Measurements from ENCODE around the gene ARL2.
"Not testable (repeated sequence)": the region's sequence is repeated elsewhere in the genome, so short reads cannot be mapped to it uniquely, and the experiment has no call there.

The ARL2 gene

DNA sequence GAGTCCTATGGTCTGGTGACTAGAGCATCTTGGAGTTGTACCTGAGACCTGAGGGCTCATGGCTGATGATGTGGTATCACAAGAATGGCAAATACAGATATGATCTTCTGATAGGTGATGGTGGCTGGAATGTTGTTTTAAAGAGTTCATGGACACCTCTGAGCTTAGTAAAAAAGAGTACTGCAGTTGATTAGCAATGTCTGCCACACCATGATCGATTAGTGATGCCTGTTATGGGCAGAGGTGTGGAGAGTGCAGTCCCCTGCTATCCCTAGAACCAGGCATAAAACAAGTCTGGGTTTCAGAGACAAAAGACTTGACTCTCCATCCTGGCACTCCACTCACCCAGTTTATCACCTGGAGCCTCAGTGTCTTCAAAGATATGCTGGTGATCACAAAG lies 15.8 kb upstream of the ARL2 start:
- Histone ChIP-seq H3K27ac (ENCODE audit: poor library complexity, severe bottlenecking) (no peak overlapping the region), H3K4me1 (ENCODE audit: insufficient read depth, poor library complexity, severe bottlenecking) (no peaks in the 10 kb centered on the region), H3K4me3 (ENCODE audit: severe bottlenecking) (no peak overlapping the region), H3K9me3 (ENCODE audit: severe bottlenecking) (no peaks in the 10 kb centered on the region), H3K36me3 (ENCODE audit: low read depth) (no peaks in the 10 kb centered on the region), H3K27me3 (ENCODE audit: insufficient read depth, poor library complexity, severe bottlenecking) (no peaks in the 10 kb centered on the region)
- ATAC-seq (ENCODE audit: low read depth) (no peak), DNase-seq (ENCODE audit: low spot score) (no peak)
- TF ChIP-seq, protein P1, sequence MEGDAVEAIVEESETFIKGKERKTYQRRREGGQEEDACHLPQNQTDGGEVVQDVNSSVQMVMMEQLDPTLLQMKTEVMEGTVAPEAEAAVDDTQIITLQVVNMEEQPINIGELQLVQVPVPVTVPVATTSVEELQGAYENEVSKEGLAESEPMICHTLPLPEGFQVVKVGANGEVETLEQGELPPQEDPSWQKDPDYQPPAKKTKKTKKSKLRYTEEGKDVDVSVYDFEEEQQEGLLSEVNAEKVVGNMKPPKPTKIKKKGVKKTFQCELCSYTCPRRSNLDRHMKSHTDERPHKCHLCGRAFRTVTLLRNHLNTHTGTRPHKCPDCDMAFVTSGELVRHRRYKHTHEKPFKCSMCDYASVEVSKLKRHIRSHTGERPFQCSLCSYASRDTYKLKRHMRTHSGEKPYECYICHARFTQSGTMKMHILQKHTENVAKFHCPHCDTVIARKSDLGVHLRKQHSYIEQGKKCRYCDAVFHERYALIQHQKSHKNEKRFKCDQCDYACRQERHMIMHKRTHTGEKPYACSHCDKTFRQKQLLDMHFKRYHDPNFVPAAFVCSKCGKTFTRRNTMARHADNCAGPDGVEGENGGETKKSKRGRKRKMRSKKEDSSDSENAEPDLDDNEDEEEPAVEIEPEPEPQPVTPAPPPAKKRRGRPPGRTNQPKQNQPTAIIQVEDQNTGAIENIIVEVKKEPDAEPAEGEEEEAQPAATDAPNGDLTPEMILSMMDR (IDR thresholded peaks at IDR 0.05; ENCODE audit: poor library complexity, severe bottlenecking) = no peak

DNA sequence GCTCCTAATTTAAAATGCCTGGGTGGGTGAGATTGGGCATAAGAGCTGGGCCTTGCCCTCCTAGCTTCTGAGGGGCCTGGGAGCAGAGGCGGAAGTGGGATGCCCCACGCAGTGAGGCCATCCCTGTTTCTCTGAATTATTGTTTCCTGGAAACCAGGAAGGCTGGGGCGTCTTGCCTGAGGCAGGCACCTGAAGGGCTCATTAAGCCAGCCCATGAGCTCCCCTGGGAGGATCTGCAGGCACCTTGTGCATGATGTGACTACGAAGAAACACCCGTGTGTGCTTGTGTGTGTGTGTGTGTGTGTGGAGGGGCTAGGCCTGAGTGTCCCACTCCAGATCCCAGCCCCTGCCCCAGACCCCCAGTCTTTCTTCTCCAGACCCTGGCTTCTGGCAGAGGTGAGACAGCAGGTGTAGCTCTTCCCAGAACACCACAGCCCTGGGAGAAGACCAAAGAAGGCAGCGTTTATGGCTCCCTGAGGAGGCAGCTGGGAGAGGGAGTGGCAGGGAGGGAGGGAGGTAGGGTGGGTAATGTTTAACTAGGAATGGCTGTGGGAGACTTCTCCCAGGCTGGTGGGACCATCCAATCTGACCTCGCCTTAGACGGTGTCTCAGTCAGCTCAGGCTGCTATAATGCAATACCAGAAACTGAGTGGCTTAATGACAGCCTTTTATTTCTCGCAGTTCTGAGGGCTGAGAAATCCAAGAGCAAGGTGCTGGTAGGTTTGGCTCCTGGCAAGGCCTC lies 15.1 kb upstream of the ARL2 start:
- no peaks in the 10 kb centered on the region for H3K27me3 ChIP-seq (ENCODE audit: insufficient read depth, poor library complexity, severe bottlenecking)
- DNase-seq (ENCODE audit: low spot score) = no peak
- no peak for ATAC-seq (ENCODE audit: low read depth)
- H3K4me1 ChIP-seq (ENCODE audit: insufficient read depth, poor library complexity, severe bottlenecking) = no peaks in the 10 kb centered on the region
- H3K36me3 ChIP-seq (ENCODE audit: low read depth) = no peaks in the 10 kb centered on the region
- no peak overlapping the region for H3K27ac ChIP-seq (ENCODE audit: poor library complexity, severe bottlenecking)
- TF ChIP-seq, protein P1 (IDR thresholded peaks at IDR 0.05; ENCODE audit: poor library complexity, severe bottlenecking) = no peak
- no peak overlapping the region for H3K4me3 ChIP-seq (ENCODE audit: severe bottlenecking)
- H3K9me3 ChIP-seq (ENCODE audit: severe bottlenecking) = no peaks in the 10 kb centered on the region

DNA sequence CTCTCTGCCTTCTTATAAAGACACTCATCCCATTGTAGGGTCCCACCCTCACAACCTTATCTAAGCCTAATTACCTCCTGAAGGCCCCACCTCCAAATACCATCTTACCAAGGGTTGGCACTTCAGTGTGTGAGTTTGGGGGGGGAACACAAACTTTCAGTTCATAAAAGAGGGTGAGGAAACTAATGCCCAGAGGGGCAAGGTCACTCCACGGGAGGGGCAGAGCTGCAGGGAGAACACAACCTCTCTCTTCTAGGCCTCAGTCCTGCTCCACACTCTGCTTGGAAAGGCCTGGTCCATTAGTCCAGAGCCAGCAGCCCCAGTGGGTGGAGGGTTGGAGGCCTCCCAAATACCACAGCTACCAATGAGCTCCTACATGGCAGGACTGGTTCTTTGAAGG lies 14.5 kb upstream of the ARL2 start:
- Histone ChIP-seq H3K9me3 (ENCODE audit: severe bottlenecking) (no peaks in the 10 kb centered on the region), H3K27ac (ENCODE audit: poor library complexity, severe bottlenecking) (no peak overlapping the region), H3K27me3 (ENCODE audit: insufficient read depth, poor library complexity, severe bottlenecking) (no peaks in the 10 kb centered on the region), H3K36me3 (ENCODE audit: low read depth) (no peaks in the 10 kb centered on the region), H3K4me3 (ENCODE audit: severe bottlenecking) (no peak overlapping the region), H3K4me1 (ENCODE audit: insufficient read depth, poor library complexity, severe bottlenecking) (no peaks in the 10 kb centered on the region)
- TF ChIP-seq, protein P1 (IDR thresholded peaks at IDR 0.05; ENCODE audit: poor library complexity, severe bottlenecking) = no peak
- ATAC-seq (ENCODE audit: low read depth) = no peak
- DNase-seq (ENCODE audit: low spot score) = no peak

DNA sequence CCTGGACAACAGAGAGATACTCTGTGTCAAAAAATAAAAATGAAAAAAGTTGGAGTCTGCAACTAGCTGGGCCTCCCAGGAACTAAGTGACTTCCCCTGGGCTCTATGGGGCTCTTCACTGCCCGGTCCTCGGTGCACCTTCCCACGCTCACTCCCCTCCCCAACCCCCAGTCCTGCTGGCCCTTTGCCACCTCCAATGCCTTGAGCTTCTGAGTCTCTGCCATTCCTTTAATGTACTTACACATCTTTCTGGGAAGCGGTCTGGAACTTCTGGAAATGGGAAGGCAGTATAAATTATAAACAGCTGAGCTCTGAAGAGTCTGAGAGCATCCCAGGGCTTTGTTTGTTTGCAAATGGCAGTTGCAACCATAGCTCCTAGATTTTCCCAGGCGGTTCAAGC lies 11.3 kb upstream of the ARL2 start:
- Histone ChIP-seq H3K4me3 (ENCODE audit: severe bottlenecking) (no peak overlapping the region), H3K4me1 (ENCODE audit: insufficient read depth, poor library complexity, severe bottlenecking) (peaks cover 15% of the 10 kb centered on the region), H3K9me3 (ENCODE audit: severe bottlenecking) (no peaks in the 10 kb centered on the region), H3K27ac (ENCODE audit: poor library complexity, severe bottlenecking) (no peak overlapping the region), H3K36me3 (ENCODE audit: low read depth) (no peaks in the 10 kb centered on the region), H3K27me3 (ENCODE audit: insufficient read depth, poor library complexity, severe bottlenecking) (no peaks in the 10 kb centered on the region)
- TF ChIP-seq, protein P1 (IDR thresholded peaks at IDR 0.05; ENCODE audit: poor library complexity, severe bottlenecking) = no peak
- ATAC-seq (ENCODE audit: low read depth) (no peak), DNase-seq (ENCODE audit: low spot score) (no peak)

DNA sequence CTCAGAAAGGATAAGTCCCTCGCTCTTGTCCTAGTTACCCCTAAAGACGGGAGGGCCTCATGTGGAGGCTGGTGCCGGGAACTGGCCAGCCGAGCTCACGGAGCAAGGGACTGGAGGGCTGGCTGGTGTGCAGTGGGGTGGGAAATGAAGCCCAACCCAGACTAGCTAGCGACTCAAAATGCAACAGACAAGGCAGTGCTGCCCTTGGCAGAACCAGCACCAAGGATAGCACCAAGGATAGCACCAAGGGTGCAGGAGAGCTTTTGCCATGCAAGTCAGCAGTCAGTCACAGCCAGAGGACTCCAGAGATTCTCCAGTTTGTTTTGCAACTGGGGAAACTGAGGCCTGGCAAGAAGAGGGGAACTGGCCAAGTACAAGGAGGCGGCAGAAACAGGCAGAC lies 10.7 kb upstream of the ARL2 start:
- Histone ChIP-seq H3K9me3 (ENCODE audit: severe bottlenecking) (no peaks in the 10 kb centered on the region), H3K27ac (ENCODE audit: poor library complexity, severe bottlenecking) (no peak overlapping the region), H3K36me3 (ENCODE audit: low read depth) (no peaks in the 10 kb centered on the region), H3K4me3 (ENCODE audit: severe bottlenecking) (no peak overlapping the region), H3K27me3 (ENCODE audit: insufficient read depth, poor library complexity, severe bottlenecking) (no peaks in the 10 kb centered on the region), H3K4me1 (ENCODE audit: insufficient read depth, poor library complexity, severe bottlenecking) (peaks cover 16% of the 10 kb centered on the region)
- TF ChIP-seq, protein P1 (IDR thresholded peaks at IDR 0.05; ENCODE audit: poor library complexity, severe bottlenecking) = no peak
- ATAC-seq (ENCODE audit: low read depth) (no peak), DNase-seq (ENCODE audit: low spot score) (no peak)

DNA sequence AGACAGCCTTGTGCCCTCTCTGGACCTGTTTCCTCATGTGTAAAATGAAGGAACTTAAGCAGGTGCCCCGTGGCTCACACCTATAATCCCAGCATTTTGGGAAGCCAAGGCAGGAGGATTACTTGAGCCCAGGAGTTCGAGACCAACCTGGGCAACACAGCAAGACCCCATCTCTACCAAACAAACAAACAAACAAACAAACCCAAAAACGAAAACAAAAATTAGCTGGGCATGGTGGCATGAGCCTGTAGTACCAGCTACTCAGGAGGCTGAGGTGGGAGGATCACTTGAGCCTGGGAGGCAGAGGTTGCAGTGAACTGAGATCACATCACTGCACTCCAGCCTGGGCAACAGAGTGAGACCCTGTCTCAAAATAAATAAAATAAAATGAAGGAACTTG lies 10.0 kb upstream of the ARL2 start:
- H3K36me3 ChIP-seq (ENCODE audit: low read depth); DNase-seq (ENCODE audit: low spot score); H3K4me3 ChIP-seq (ENCODE audit: severe bottlenecking); H3K9me3 ChIP-seq (ENCODE audit: severe bottlenecking); ATAC-seq (ENCODE audit: low read depth); H3K27ac ChIP-seq (ENCODE audit: poor library complexity, severe bottlenecking); H3K27me3 ChIP-seq (ENCODE audit: insufficient read depth, poor library complexity, severe bottlenecking): not testable (repeated sequence)
- peaks cover 16% of the 10 kb centered on the region for H3K4me1 ChIP-seq (ENCODE audit: insufficient read depth, poor library complexity, severe bottlenecking)

Measured in RWPE2 (cell line).